ENCODE measurements around the gene SCAPER.

SCAPER gene, protein sequence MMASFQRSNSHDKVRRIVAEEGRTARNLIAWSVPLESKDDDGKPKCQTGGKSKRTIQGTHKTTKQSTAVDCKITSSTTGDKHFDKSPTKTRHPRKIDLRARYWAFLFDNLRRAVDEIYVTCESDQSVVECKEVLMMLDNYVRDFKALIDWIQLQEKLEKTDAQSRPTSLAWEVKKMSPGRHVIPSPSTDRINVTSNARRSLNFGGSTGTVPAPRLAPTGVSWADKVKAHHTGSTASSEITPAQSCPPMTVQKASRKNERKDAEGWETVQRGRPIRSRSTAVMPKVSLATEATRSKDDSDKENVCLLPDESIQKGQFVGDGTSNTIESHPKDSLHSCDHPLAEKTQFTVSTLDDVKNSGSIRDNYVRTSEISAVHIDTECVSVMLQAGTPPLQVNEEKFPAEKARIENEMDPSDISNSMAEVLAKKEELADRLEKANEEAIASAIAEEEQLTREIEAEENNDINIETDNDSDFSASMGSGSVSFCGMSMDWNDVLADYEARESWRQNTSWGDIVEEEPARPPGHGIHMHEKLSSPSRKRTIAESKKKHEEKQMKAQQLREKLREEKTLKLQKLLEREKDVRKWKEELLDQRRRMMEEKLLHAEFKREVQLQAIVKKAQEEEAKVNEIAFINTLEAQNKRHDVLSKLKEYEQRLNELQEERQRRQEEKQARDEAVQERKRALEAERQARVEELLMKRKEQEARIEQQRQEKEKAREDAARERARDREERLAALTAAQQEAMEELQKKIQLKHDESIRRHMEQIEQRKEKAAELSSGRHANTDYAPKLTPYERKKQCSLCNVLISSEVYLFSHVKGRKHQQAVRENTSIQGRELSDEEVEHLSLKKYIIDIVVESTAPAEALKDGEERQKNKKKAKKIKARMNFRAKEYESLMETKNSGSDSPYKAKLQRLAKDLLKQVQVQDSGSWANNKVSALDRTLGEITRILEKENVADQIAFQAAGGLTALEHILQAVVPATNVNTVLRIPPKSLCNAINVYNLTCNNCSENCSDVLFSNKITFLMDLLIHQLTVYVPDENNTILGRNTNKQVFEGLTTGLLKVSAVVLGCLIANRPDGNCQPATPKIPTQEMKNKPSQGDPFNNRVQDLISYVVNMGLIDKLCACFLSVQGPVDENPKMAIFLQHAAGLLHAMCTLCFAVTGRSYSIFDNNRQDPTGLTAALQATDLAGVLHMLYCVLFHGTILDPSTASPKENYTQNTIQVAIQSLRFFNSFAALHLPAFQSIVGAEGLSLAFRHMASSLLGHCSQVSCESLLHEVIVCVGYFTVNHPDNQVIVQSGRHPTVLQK (N-terminal part only)

DNA sequence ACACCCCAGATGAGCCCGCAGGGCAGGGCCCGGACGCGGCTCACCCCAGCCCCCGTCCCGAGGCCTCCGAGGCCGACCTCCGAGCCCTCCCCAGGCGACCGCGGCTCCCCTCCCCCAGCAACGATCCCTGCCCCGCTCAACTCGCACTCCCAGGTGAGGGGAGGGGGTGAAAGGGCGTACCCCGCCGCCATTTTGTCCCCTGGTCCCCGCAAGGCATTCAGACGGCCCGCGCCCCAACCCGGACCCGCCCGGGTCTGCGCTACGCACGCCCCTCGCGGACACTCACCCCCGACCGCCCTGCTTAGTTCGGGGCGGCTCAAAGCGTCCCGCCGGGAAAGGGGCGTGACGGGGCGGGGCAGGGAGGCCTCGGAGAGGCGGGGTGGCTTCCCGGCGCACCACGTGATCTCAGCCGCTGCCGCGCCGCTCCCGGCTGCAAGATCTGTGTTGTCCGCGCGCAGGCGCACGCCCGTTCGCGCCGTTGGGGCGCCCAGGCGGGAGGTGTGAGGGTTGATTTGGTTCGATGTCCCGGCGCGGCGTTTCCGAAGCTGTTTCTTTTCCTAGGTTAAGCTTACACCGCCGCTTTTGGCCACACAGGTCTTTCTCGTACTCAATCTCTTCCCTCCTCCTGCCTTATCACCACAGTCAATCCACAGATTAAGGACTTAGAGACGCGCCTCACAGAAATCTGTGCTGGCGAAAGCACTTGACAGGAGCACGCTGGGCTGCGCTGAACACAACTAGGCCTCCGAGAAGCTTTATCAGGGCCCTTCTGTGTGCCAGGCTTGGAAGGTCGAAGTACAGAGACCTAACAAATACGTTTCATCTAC is at the start of gene SCAPER:
Gene SCAPER (minus strand): TSS at position 328 of the 827 bp plus-strand sequence. CDS start 21,523 bp downstream, outside the sequence.
- DNase-seq, result peak; percentile 59

DNA sequence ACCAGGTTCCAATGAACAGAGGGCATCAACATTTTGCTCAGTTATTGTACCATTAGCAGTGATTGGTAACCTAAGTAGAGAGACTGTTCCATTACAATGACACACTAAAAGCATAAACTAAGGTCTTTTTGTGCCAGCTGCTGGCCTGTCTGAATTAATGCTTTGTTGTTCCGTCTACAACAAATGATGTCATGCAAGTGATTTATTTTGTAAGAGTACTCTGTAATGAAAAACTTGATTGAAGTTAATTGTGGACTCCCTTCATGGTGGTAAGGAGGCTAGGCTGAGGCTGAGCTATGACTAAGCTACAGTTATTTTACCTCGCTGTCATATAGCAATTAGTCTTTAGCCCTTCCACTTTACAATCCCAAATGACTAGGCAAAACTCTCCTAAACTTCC is 49.6 kb upstream of the SCAPER start:
- DNase-seq, result no peak

DNA sequence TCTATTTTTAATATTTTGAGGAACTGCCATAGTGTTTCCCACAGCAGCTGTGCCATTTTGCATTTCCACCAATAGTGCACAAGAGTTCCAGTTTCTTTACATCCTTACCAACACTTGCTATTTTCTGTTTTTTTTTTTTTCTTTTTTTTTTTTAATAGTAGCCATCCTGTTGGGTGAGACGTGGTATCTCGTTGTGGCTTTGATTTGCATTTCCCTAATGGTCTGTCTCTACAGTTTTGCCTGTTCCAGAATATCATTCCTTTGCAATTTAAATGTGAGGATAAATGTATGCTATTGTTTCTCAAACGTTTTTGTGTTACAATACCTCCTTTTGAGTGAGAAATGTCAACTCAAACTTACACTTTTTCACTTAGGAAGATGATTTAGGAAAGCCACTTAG is 48.8 kb upstream of the SCAPER start:
- no peak for DNase-seq

DNA sequence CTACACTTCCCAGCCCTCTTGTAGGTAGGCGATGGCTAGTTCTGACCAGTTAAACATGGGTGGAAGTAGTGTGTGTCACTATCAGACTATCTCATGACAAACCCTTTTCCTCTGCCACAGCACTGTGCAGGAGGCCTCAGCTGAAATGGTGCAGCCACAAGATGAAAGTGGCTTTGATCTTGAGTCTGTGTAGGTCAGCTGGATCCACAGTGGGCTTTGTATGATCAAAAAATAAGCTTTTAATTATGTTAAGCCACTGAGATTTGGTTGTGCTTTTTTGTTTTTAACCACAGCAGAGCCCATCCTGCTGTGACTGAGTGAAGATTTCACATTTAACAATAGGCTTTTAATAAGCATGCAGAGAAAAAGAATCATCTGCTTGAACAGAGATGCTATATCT is 46.1 kb upstream of the SCAPER start:
- no peak for DNase-seq

DNA sequence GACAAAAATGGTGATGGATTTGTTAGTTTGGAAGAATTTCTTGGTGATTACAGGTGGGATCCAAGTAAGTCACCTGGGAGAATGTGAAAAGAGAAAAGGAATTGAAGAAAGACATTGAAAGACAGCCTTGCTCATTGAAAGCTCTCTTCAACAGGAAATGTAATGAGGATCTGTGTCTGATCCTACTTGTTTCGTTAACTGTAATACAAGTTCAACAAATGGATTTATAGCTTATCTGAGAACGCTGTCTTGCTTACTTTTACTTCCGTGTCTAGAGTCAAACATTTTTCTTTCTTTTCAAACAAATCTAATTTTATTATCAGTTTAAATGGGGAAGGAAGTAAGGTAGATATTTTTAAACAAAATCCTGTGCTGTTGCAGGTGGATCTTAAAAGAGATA is 42.3 kb upstream of the SCAPER start:
- DNase-seq, result no peak

DNA sequence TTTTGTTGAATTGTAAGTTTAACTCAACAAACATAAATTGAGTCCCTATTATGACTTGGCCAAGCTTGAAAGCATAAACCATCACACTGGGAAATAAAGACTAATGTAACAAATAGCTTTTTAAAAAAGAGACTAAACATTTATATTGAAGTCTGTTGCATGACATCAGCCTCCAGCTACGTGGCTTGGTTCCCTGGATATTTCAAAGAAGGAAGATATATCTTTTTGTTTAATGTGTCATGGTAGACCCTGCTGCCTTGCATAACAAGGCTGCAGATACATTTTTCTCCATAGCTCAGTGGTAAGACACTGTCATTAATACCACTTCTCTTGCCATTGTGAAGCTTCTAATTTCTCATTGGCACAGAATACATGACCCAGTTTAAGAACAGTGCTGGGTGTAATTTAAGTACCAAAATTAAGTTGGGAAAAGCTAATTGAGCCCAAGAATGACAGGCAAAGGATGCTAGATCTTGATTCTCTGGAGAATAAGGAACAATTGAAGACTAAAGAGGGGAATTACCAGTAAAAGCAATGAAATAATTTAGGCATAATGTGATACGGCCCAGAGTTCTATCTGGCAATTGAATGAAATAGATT is 40.5 kb upstream of the SCAPER start:
- no peak for DNase-seq

DNA sequence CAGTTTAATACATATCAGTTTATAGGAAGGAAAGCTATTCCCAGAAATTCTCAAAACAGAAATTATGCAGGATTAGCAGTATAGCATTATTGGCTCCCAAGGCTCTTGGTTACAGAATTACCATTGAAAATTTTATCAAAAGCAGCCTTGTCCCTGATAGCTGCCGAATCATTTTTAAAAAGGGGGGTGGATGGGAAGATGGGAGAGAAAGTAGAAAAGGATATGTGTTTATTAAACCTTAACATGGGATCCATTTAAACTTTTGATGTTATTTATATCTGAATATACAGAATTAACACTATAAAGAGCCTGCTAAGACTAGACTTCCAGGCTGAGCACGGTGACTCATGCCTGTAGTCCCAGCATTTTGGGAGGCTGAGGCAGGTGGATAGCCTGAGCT is 37.2 kb upstream of the SCAPER start:
- DNase-seq, result no peak

DNA sequence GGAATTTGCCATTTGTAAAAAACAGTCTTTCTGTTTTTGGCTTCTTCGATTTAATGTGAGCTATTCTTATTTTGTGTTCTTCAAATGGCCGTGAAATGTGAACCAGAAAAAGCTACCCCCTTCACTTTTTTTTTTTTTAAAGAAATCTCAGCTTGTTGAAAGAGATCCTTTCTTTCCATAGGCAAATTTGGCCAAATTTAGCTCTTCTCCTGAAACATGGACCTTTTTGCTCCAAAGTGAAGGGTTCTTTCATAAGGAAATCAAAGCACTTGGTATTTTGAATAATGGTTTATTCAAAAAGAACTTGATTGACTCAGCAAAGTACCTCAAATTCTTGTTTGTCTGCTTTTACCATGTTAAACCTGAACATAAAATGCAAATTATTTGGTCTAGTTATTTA is 36.5 kb upstream of the SCAPER start:
- no peak for DNase-seq

DNA sequence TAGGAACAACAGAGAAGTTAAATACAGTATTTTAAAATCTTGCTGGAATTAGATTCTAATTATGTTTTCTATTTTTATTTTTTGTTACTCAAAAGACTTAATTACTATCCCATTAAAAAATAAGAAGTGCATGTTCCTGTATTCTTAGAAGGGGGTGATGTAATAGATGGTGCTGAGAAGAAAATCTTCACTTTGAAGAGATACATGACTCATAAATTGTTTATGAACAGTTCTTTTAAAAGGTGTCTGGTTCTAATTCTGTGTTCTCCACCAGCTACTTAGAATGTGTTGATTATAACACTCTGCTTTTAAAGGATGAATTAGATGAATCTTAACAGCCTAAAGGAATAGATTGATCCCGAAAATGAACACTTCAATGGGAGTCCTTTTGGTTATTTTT is 34.6 kb upstream of the SCAPER start:
- no peak for DNase-seq

DNA sequence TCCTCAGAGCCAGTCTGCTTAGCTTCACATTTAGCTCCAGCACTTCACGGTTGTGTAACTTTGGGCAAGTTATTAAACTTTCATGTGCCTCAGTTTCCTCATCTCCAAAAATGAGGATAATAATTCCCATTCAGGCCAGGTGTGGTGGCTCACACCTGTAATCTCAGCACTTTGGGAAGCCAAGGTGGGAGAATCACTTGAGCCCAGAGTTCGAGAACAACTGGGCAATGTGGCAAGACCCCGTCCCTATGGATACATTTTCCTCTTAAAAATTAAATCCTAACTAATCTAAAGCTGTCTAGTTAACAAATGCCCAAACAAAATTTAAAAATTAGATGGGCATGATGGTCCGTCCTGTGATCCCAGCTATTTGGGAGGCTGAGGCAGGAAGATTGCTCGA is 33.6 kb upstream of the SCAPER start:
- no peak for DNase-seq

DNA sequence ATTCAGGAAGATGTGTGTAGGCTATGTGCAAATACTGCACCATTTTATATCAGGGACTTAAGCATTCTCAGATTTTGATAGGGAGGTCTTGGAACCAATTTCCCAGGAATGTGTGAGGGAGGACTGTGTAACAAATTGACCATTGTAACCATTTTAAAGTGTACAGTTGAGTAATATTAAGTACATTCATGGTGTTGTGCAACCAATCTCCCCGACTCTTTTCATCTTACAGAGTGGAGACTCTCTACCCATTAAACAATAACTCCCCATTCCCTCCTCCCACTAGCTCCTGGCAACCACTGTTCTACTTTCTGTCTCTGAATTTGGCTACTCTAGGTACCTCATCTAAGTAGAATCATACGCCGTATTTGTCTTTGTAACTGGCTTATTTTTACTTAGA is 31.5 kb upstream of the SCAPER start:
- no peak for DNase-seq

DNA sequence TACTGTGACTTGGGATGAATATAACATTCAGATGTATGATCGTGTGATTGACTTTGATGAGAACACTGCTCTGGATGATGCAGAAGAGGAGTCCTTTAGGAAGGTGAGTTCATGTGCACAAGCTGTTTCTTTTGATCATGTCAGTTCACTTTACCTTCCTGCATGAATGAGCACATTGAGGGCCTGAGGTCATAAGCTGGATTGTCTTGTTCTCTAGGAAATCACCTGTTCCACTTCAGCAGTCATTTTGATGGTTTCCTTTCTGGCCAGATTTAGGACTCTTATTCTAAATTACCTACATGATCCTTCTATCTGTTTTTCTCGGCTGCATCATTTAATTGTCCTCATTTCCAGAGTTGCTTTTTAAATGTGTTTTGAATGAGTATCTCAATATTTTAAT is 30.5 kb upstream of the SCAPER start:
- DNase-seq, result peak; percentile 15

DNA sequence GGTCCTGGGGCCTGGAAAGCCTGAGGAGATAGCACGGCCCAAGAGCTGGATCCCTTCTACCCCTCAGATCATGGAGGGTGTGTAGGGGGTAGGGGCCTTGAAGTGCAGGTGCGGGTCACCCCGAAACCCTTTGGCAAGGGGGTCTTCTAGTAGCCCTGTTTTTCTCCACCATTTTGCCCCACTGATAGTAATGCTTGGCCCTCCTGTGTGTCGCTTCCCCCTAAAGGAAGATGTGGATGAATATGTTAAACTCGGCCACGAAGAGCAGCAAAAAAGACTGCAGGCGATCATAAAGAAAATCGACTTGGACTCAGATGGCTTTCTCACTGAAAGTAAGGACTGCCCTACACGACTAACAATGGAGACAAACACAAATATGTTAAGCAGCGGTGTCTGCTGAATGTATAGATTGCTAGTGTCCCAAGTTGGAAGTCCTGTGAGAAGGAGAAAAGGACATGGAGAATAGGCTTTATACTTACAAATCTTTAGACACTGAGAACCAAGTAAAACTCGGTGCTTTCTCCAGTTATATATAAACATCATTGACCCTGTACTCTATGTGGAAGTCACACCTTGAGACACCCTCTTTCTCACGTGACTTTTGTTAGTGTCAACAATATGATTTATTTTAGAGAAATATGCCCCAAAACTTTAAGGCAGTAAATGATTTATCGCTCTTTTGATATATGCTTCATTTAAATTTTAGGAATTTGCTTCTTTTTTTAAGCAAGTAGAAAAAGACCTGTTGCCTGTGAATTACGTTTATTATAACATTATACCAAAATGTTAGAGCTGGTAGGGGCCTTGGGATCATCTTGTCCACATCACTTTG is 27.2 kb upstream of the SCAPER start:
- no peak for DNase-seq

DNA sequence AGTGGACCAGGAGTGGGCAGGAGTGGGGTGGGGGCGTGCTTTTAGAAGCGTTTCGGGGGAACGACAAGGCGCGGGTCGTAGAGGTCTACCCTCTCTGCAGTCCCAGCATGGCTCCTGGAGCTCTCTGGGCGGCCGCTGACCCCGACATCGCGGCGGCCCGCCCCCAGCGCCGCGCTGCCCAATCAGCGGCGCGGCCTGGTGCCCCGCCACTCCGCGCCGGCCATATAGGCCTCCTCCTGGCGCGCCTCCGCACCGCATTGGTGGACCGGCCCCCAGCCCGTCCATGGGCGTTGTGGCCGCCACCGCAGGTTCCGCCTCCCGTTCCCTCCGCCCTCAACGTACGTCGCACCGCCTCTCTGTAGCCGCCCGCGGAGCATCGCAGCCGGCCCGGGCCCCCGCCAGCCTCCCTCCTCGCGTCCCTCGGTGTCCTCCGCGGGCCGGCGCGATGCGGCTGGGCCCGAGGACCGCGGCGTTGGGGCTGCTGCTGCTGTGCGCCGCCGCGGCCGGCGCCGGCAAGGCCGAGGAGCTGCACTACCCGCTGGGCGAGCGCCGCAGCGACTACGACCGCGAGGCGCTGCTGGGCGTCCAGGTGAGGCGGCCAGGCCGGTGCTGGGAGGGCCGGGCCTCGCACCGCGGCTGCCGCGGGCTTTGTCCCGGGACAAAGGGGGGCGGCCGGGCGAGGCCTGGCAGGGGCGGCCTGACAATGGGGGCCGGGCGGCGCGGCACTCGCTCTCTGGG is 26.4 kb upstream of the SCAPER start, which contains the start of gene RCN2:
Gene RCN2 (plus strand): TSS at position 353 of the 738 bp plus-strand sequence. CDS start 93 bp downstream, at position 446.
- DNase-seq, result peak; percentile 65

DNA sequence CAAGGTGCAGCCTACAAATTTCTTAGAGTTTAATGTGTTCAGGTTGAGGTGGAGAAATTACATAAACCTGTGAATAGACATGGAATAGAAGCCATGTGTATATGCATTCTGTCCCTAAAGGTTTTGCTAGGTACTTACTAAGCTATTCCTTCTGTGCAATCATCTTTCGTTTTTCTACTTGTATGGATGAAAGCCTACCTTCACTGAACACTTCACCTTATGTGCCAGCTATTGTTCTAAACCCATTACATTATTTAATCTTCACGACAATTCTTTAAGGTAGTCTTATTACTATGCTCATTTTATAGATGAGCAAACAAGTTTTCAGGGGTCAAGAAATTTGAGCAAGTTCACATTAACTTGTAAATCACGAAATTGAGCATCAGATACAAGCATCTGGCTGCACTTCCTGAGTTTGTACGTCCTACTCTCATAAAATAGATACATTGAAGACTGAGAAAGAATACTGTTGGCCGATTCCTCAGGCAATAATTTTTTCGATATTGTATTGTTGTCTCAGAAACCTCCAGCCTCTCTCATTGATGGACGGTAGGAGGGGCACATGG is 25.8 kb upstream of the SCAPER start:
- no peak for DNase-seq

DNA sequence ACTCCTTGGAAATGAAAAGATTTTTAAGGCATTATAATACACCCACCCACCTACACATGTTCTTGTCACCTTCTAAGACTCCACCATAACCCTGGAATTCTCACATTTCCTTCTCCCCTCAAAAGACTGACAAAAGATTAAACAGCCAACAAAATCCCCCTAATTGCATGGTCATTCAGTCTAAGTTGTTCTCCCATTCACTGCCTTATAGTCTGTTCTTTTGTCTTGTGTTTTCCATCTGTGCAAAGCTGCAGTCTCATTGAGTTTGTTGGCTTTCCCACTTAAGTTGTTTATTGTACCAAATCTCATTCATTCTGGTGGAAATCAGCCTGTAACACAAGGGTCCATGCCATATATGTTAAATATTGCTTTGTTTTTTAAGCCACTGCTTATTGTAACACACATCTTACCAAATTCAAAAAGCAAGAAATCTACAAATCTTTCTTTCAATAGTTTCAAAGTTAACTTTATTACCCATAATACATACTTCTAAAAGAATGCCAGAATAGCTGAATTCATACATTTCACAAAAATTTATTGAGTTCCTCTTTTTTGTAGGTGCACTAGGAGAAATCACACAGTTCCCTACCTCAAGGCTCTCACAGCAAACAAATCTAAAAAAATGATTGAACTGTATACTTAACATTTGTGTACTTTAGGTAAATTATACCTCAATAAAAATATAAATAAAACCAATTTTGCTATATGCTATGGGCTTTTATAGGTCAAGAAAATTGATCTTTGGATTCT is 24.0 kb upstream of the SCAPER start:
- DNase-seq, result no peak

DNA sequence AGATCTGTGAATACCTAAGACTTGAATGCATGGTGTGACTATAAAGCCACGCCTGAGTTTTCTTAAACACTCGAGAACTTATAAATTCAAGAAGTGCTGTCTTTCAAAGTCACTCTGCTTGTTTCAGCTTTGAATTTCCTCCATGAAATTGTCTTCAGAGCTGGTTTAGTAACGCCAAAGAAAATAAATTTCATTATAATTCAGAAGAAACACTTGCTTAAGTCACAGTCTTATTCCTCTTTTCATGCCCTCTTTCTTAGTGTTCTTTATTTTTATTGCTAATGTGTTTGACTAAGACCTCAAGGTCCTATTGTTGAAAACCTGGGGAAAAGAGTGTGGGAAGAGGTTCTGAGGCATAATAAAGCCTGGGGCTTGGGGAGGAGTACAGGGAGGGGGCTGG is 23.1 kb upstream of the SCAPER start:
- no peak for DNase-seq

DNA sequence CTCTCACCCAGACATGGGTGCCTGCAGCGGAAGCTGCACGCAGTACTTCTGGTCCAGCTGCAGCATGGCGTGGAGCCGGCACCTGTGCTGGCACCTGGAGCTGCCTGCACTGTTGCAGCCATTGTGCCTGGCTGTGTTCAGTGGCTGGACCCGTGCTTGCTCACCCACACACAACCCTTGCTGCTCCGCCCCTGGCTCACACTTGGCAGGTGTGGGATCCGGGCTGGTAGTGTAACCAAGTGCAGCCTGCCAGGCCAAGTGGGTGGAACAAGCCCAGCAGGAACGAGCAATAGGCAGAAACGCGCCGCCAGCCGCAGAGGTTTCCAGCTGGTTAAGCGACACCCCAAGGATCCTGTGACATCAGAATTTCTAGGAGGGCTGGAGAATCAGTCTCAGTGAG is 11.2 kb upstream of the SCAPER start:
- no peak for DNase-seq

DNA sequence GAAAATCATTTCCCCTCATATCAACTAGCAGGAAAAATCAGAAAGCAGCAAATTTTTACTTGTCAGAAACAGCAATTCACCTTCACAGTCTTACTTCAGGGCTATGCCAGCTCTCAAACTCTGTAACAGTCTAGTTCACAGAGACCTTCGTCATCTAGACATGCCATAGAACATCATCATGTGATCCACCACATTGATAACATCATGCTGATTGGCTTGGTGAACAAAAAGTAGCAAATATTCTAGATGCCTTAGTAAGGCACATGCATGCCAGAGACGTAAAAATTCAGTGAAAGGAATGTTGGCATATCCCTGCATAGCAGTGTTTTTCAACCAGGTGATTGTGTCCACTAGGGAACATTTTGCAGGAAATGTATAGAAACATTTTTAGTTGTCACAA is 8.6 kb upstream of the SCAPER start:
- DNase-seq, result no peak

Data from NCI-H2107 (cell line).